K562 (cell line): ENCODE measurements around the gene LRRC47. TPM values are rescaled to one million over a fixed set of nuclear protein-coding genes. Genes with fewer than 3 reads are reported as not detected.

Experiments used
- ATAC-seq: fragments of 200-7000 bp; cut with Tn5 transposase; 3 replicates; pipeline ENCODE4 v1.9.1; 2020; ENCODE audit warnings: moderate library complexity
- BruUV-seq: library from RNA; stranded (reverse); fragments of 400-500 nt; replicated peaks from 2 replicates; lab custom pipeline; 2021; lab: Mats Ljungman, UMichigan
- CTCF ChIA-PET: fragments of 300-600 bp; formaldehyde crosslinking; extraction: SDS; loops from one replicate; lab custom pipeline; 2021; ENCODE audit warnings: low intra/inter-chr PET ratio; lab: Yijun Ruan, JAX
- POLR2A ChIA-PET: fragments of 300-600, 350-650 bp; sonication (Branson Sonifier 250); formaldehyde crosslinking; extraction: SDS; loops from one replicate; lab custom pipeline; 2021; ENCODE audit warnings: antibody characterized with exemption, inconsistent platforms; lab: Yijun Ruan, JAX
- DNase-seq, 4 experiments: peaks; one replicate each; pipeline versions ENCODE4 v3.0.0 to v3.0.0-alpha.2; 2011 to 2018; ENCODE audit warnings: low spot score in 3 of 4, mixed read lengths in 3 of 4; ENCODE audit errors: extremely low read depth in 1 of 4
- FAIRE-seq: peaks from 2 replicates; lab custom pipeline; 2011; peaks lifted over from hg19 to GRCh38; lab: Jason Lieb, UNC
- H2AFZ ChIP-seq: 2 replicates; pipeline ENCODE4 v1.6.0; 2011; ENCODE audit warnings: low read depth, low read length, control low read depth, inconsistent platforms
- H3K27ac ChIP-seq: fragments of 200-600 bp; 3 replicates; pipeline ENCODE4 v1.8.0; 2011; ENCODE audit warnings: low read depth, mild to moderate bottlenecking, control low read depth, inconsistent platforms, low read length, moderate library complexity, mixed read lengths; ENCODE audit errors: extremely low read depth
- H3K27me3 ChIP-seq, 2 experiments: fragments of 300-600 bp in 1 of 2; 2 replicates in 1 of 2; 3 replicates in 1 of 2; pipeline versions ENCODE4 v1.6.0 to v1.8.0; 2011; ENCODE audit warnings: inconsistent platforms in 2 of 2, low read length in 2 of 2, mild to moderate bottlenecking in 1 of 2, mixed read lengths in 1 of 2, moderate library complexity in 1 of 2; ENCODE audit not compliant: control insufficient read depth in 2 of 2, insufficient read depth in 2 of 2
- H3K36me3 ChIP-seq: fragments of 300-600 bp; 3 replicates; pipeline ENCODE4 v1.8.0; 2011; ENCODE audit warnings: mild to moderate bottlenecking, low read length, inconsistent platforms; ENCODE audit not compliant: control insufficient read depth, insufficient read depth
- H3K4me1 ChIP-seq, 2 experiments: fragments of 200-600 bp in 1 of 2; replicated peaks in 1 of 2; 2 replicates in 1 of 2; 3 replicates in 1 of 2; pipeline versions ENCODE4 v1.5.1 to v1.8.0; 2011; ENCODE audit warnings: inconsistent platforms in 2 of 2, low read length in 2 of 2, mild to moderate bottlenecking in 1 of 2, mixed read lengths in 1 of 2, moderate library complexity in 1 of 2; ENCODE audit not compliant: control insufficient read depth in 2 of 2, insufficient read depth in 2 of 2
- H3K4me2 ChIP-seq: 2 replicates; pipeline ENCODE4 v1.6.1; 2011; ENCODE audit warnings: low read length, control low read depth, inconsistent platforms, mixed read lengths; ENCODE audit not compliant: insufficient read depth
- H3K4me3 ChIP-seq: fragments of 200-600 bp; sonication (generic), shearing (Covaris generic); 2 replicates; pipeline ENCODE4 v1.5.1; 2016; ENCODE audit warnings: control low read depth, inconsistent platforms
- H3K79me2 ChIP-seq: fragments of 200-600 bp; 3 replicates; pipeline ENCODE4 v1.8.0; 2011; ENCODE audit warnings: low read length, inconsistent platforms; ENCODE audit not compliant: control insufficient read depth, insufficient read depth
- H3K9ac ChIP-seq, 2 experiments: 2 replicates each; pipeline versions ENCODE4 v1.6.0 to v1.6.1; 2011; ENCODE audit warnings: low read depth in 2 of 2, low read length in 2 of 2, control low read depth in 1 of 2, inconsistent platforms in 1 of 2, mild to moderate bottlenecking in 1 of 2, mixed read lengths in 1 of 2; ENCODE audit not compliant: insufficient read depth in 1 of 2
- H3K9me1 ChIP-seq: one replicate; pipeline ENCODE4 v1.6.0; 2011; ENCODE audit warnings: inconsistent platforms, mild to moderate bottlenecking, low read length, moderate library complexity; ENCODE audit not compliant: control insufficient read depth, insufficient read depth
- H3K9me3 ChIP-seq: replicated peaks from 2 replicates; pipeline ENCODE4 v1.5.1; 2011; ENCODE audit warnings: low read depth, low read length, inconsistent platforms; ENCODE audit not compliant: control insufficient read depth, insufficient read depth
- H4K20me1 ChIP-seq: replicated peaks from 2 replicates; pipeline ENCODE4 v1.6.1; 2011; ENCODE audit warnings: low read length, inconsistent platforms, mixed read lengths; ENCODE audit not compliant: control insufficient read depth, insufficient read depth
- CBX3 ChIP-seq, 2 experiments: IDR thresholded peaks; 1 replicate in 1 of 2; 2 replicates in 1 of 2; pipeline ENCODE4 v1.6.1; 2012; ENCODE audit warnings: inconsistent platforms in 2 of 2, low read length in 2 of 2, borderline replicate concordance in 1 of 2, control low read depth in 1 of 2
- DNMT1 ChIP-seq: fragments of 450-650 bp; IDR thresholded peaks from 2 replicates; pipeline ENCODE4 v1.6.1; 2016; ENCODE audit warnings: antibody characterized with exemption, mild to moderate bottlenecking
- EGR1 ChIP-seq: fragments of 450-650 bp; conservative IDR thresholded peaks from 2 replicates; pipeline ENCODE4 v1.6.1; 2017; ENCODE audit warnings: mild to moderate bottlenecking
- GABPB1 ChIP-seq: sonication (generic); formaldehyde crosslinking; IDR thresholded peaks from 2 replicates; pipeline ENCODE4 v1.8.0; 2022; ENCODE audit warnings: mild to moderate bottlenecking, missing genetic modification reagents
- HDAC2 ChIP-seq: fragments of 450-650 bp; IDR thresholded peaks from 2 replicates; pipeline ENCODE4 v1.6.1; 2016; ENCODE audit warnings: mild to moderate bottlenecking
- ILK ChIP-seq: fragments of 450-650 bp; IDR thresholded peaks from 2 replicates; pipeline ENCODE4 v1.6.1; 2016; ENCODE audit warnings: missing genetic modification characterization, low read depth, mild to moderate bottlenecking, missing compliant biosample characterization, moderate library complexity, borderline replicate concordance
- MAZ ChIP-seq, 2 experiments: fragments of 450-650 bp in 1 of 2; sonication (generic) in 1 of 2; formaldehyde crosslinking; IDR thresholded peaks in 1 of 2; conservative IDR thresholded peaks in 1 of 2; 2 replicates each; pipeline versions ENCODE4 v1.4.0 to v1.5.0; 2020; ENCODE audit warnings: mild to moderate bottlenecking in 1 of 2, missing genetic modification reagents in 1 of 2
- MED1 ChIP-seq: sonication (generic); formaldehyde crosslinking; IDR thresholded peaks from 2 replicates; pipeline ENCODE4 v1.8.1; 2023; ENCODE audit warnings: missing genetic modification reagents, borderline replicate concordance
- NR2C1 ChIP-seq, 2 experiments: fragments of 450-650 bp; IDR thresholded peaks; 2 replicates each; pipeline ENCODE4 v1.6.1; 2017; ENCODE audit warnings: mild to moderate bottlenecking in 2 of 2, antibody characterized with exemption in 1 of 2, inconsistent platforms in 1 of 2, missing compliant biosample characterization in 1 of 2, missing genetic modification characterization in 1 of 2
- SIN3A ChIP-seq, 2 experiments: fragments of 150-350 bp in 1 of 2; IDR thresholded peaks; 2 replicates each; pipeline ENCODE4 v1.6.1; 2011 to 2016; ENCODE audit warnings: borderline replicate concordance in 2 of 2, low read depth in 2 of 2, low read length in 2 of 2, mild to moderate bottlenecking in 2 of 2, moderate library complexity in 2 of 2; ENCODE audit not compliant: control insufficient read depth in 1 of 2
- SMARCA5 ChIP-seq: fragments of 450-650 bp; IDR thresholded peaks from 2 replicates; pipeline ENCODE4 v1.6.1; 2016
- SNIP1 ChIP-seq: fragments of 450-650 bp; IDR thresholded peaks from 2 replicates; pipeline ENCODE4 v1.7.1; 2017; ENCODE audit warnings: low read depth, mild to moderate bottlenecking
- TCF7 ChIP-seq: sonication (generic); IDR thresholded peaks from 2 replicates; pipeline ENCODE4 v1.6.1; 2016; ENCODE audit warnings: antibody characterized with exemption, borderline replicate concordance
- TRIM28 ChIP-seq: fragments of 450-650 bp; IDR thresholded peaks from 2 replicates; pipeline ENCODE4 v1.6.1; 2017
- ZNF134 ChIP-seq: fragments of 250-450 bp; sonication (Bioruptor Pico); conservative IDR thresholded peaks from 2 replicates; pipeline ENCODE4 v1.4.0; 2020
- ZNF143 ChIP-seq: sonication (generic); formaldehyde crosslinking; IDR thresholded peaks from 2 replicates; pipeline ENCODE4 v1.9.0; 2022; ENCODE audit warnings: mild to moderate bottlenecking, missing genetic modification reagents
- ZNF224 ChIP-seq: sonication (generic); formaldehyde crosslinking; IDR thresholded peaks from 2 replicates; pipeline ENCODE4 v1.8.0; 2022; ENCODE audit warnings: mild to moderate bottlenecking, missing genetic modification reagents
- ZNF282 ChIP-seq: sonication (generic); formaldehyde crosslinking; IDR thresholded peaks from 2 replicates; pipeline ENCODE4 v1.8.1; 2023; ENCODE audit warnings: missing genetic modification reagents
- WGBS: fragments of 100-300 bp; shearing (Covaris generic); methylation state at CpG from one replicate; pipeline ENCODE4 v1.1.6; 2016; ENCODE audit warnings: low coverage, mixed read lengths; ENCODE audit not compliant: insufficient coverage; ENCODE audit errors: missing lambda C conversion rate; 5-methylcytosine and 5-hydroxymethylcytosine counted together
- in situ Hi-C: fragments of 300-500 bp; cut with MboI; formaldehyde crosslinking; loops from 4 replicates; pipeline ENCODE4 v1.15.0; 2018; ENCODE audit warnings: inconsistent platforms, mixed read lengths
- intact Hi-C: fragments of 100-400 bp; cut with micrococcal nuclease; formaldehyde crosslinking; loops from 2 replicates; pipeline ENCODE4 v1.14.2; 2022
- polyA plus RNA-seq, 8 experiments: library from polyadenylated mRNA; depleted of rRNA in 4 of 8; stranded (reverse) in 5 of 8; unstranded in 3 of 8; fragments of >200 nt; fragmentation: Nextera tagmentation in 2 of 8; fragmentation: Illumina TruSeq in 1 of 8; extraction: Ambion mirVana in 2 of 8; extraction: Trizol in 1 of 8; gene quantifications; 2 replicates each; pipeline versions ENCODE4 v1.2.1 to v1.2.3, GENCODE V29; 2011 to 2014; ENCODE audit warnings: inconsistent platforms in 1 of 8, missing spikeins in 1 of 8
- total RNA-seq, 7 experiments: library from RNA; depleted of rRNA in 6 of 7; stranded (reverse); fragments of >200 nt in 6 of 7; fragmentation: Illumina TruSeq in 2 of 7; extraction: Trizol in 2 of 7; gene quantifications; 2 replicates each; pipeline versions ENCODE4 v1.2.1 to v1.2.3, GENCODE V29; 2011 to 2021; ENCODE audit warnings: low replicate concordance in 1 of 7
- TF ChIP-seq, protein P1 (sequence below): fragments of 450-650 bp; IDR thresholded peaks from 2 replicates; pipeline ENCODE4 v1.6.1; 2018; ENCODE audit not compliant: partially characterized antibody

LRRC47 gene
- total and polyA plus RNA-seq, 9 of the 15 experiments (the other 6 are each of a cell fraction or from before 2014, with no cell fraction given) = 4.6 to 68.0 (median 35.9) TPM

GRCh38 chr1:3795453-3796214, 664 bp downstream of the LRRC47 start:
- peak overlapping the region; percentile 89 for H3K4me2 ChIP-seq
- no peak; the same call in 2 of the 3 replicates for ATAC-seq
- peaks cover 20% of the 10 kb centered on the region; the same call in 2 of the 3 replicates for H3K36me3 ChIP-seq
- FAIRE-seq = no peak
- peaks cover 53% of the 10 kb centered on the region for H3K79me2 ChIP-seq
- peak; percentile 42 to 60 (median 47) for DNase-seq
- H3K4me1 ChIP-seq = peaks cover 25 to 45% of the 10 kb centered on the region in 2 experiments
- peak overlapping the region; percentile 61 for H3K27ac ChIP-seq
- peak overlapping the region; percentile 74 to 98 for H3K9ac ChIP-seq
- H3K9me3 ChIP-seq = no peaks in the 10 kb centered on the region
- H3K9me1 ChIP-seq = peaks cover 5% of the 10 kb centered on the region
- intact Hi-C loops (loop anchor here (1.0 kb wide), 1 partner anchor 105 kb away; the partner anchor contains the start of gene C1orf174), in situ Hi-C loops (no loop called here)
- WGBS = under 1% methylated on average over 41 of the region's 53 CpGs
- H2AFZ ChIP-seq = no peak overlapping the region
- BruUV-seq = no TSS peak
- peaks cover 11% of the 10 kb centered on the region; the same call in 1 of the 2 replicates for H4K20me1 ChIP-seq
- no peaks in the 10 kb centered on the region for H3K27me3 ChIP-seq
- POLR2A ChIA-PET = interaction anchor here (0.5 to 4.6 kb wide), 8 partner anchors 8 to 35 kb away, joined by 3 to 41 read pairs (median 4); no protein-coding TSS in a partner anchor
- CTCF ChIA-PET = no interaction called here
- H3K4me3 ChIP-seq = peak overlapping the region; percentile 82
- TF ChIP-seq, protein P1, sequence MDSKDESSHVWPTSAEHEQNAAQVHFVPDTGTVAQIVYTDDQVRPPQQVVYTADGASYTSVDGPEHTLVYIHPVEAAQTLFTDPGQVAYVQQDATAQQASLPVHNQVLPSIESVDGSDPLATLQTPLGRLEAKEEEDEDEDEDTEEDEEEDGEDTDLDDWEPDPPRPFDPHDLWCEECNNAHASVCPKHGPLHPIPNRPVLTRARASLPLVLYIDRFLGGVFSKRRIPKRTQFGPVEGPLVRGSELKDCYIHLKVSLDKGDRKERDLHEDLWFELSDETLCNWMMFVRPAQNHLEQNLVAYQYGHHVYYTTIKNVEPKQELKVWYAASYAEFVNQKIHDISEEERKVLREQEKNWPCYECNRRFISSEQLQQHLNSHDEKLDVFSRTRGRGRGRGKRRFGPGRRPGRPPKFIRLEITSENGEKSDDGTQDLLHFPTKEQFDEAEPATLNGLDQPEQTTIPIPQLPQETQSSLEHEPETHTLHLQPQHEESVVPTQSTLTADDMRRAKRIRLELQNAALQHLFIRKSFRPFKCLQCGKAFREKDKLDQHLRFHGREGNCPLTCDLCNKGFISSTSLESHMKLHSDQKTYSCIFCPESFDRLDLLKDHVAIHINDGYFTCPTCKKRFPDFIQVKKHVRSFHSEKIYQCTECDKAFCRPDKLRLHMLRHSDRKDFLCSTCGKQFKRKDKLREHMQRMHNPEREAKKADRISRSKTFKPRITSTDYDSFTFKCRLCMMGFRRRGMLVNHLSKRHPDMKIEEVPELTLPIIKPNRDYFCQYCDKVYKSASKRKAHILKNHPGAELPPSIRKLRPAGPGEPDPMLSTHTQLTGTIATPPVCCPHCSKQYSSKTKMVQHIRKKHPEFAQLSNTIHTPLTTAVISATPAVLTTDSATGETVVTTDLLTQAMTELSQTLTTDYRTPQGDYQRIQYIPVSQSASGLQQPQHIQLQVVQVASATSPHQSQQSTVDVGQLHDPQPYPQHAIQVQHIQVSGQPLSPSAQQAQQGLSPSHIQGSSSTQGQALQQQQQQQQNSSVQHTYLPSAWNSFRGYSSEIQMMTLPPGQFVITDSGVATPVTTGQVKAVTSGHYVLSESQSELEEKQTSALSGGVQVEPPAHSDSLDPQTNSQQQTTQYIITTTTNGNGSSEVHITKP = peak; percentile 37
- TF ChIP-seq TCF7 (no peak), ZNF282 (CRISPR knock-in tag) (0 out of 2 replicates have a peak, but pooled peaks have one; percentile 27), SNIP1 (no peak), ZNF143 (CRISPR knock-in tag) (no peak), DNMT1 (no peak), ZNF134 (CRISPR knock-in tag) (no peak), MAZ (CRISPR knock-in tag; conservative IDR thresholded peaks at IDR 0.05 in 1 of 2, IDR thresholded peaks at IDR 0.05 in 1 of 2) (0 out of 4 replicates have a peak, but pooled peaks of 1 of the 2 experiments have one; percentile 27), MED1 (CRISPR knock-in tag) (0 out of 2 replicates have a peak, but pooled peaks have one; percentile 55), HDAC2 (no peak), GABPB1 (CRISPR knock-in tag) (no peak), EGR1 (peak; percentile 61), ZNF224 (no peak), CBX3 (IDR thresholded peaks at IDR 0.05; ENCODE audit: borderline replicate concordance in 1 of 2, low read length in 2 of 2) (0 out of 3 replicates have a peak, but pooled peaks of 1 of the 2 experiments have one; percentile 32), SIN3A (IDR thresholded peaks at IDR 0.05; ENCODE audit: borderline replicate concordance in 2 of 2, control insufficient read depth in 1 of 2, low read depth in 2 of 2, low read length in 2 of 2) (peak in 1 of 2 experiments; percentile 16; a peak in 1 of 4 replicates), NR2C1 (IDR thresholded peaks at IDR 0.05) (peak; percentile 54), NR2C1 (tag; IDR thresholded peaks at IDR 0.05) (no peak), SMARCA5 (no peak), ILK (no peak), TRIM28 (no peak)
